Right atrium auricular region (tissue), 2 donors: ENCODE results near the gene ACBD6. TPM values are rescaled to one million over a fixed set of nuclear protein-coding genes. Genes with fewer than 3 reads are reported as not detected.

Source experiments
- DNase-seq: peaks from one replicate; pipeline ENCODE4 v3.0.0-alpha.2; 2019; ENCODE audit warnings: low spot score
- H3K27ac ChIP-seq, 2 donors: fragments of 200-600 bp; sonication (generic); 1 replicate in 1 of 2; 2 replicates in 1 of 2; pipeline ENCODE4 v1.5.1; 2016 to 2019
- H3K27me3 ChIP-seq, 2 donors: fragments of 200-600 bp; sonication (generic); one replicate each; pipeline versions ENCODE4 v1.5.1 to v1.6.0; 2017 to 2019
- H3K36me3 ChIP-seq: fragments of 200-600 bp; sonication (generic); one replicate; pipeline ENCODE4 v1.5.1; 2016
- H3K4me1 ChIP-seq, 2 donors: fragments of 200-600 bp; sonication (generic); one replicate each; pipeline versions ENCODE4 v1.5.1 to v1.6.0; 2017 to 2019
- H3K4me3 ChIP-seq, 2 donors: fragments of 200-600 bp; sonication (generic); 1 replicate in 1 of 2; 2 replicates in 1 of 2; pipeline ENCODE4 v1.5.1; 2017 to 2019; ENCODE audit warnings: mild to moderate bottlenecking in 1 of 2, moderate library complexity in 1 of 2
- H3K9me3 ChIP-seq, 2 donors: fragments of 200-600 bp; sonication (generic); one replicate each; pipeline ENCODE4 v1.5.1; 2019
- CTCF ChIP-seq, 2 donors: fragments of 200-600 bp; sonication (generic); IDR thresholded peaks; one replicate each; pipeline ENCODE4 v1.5.1; 2019; ENCODE audit warnings: antibody characterized with exemption in 2 of 2
- total RNA-seq, 2 donors: library from RNA; depleted of rRNA; stranded (reverse); fragments of >200 nt; gene quantifications; one replicate each; pipeline ENCODE4 v1.1.0, GENCODE V29; 2016

ACBD6 gene
- total RNA-seq, 2 donors from 2014 or later: 24.0 to 29.0 TPM

- Histone ChIP-seq H3K27me3 (no peaks in the 10 kb centered on the region), H3K27ac (no peak overlapping the region), H3K36me3 (no peaks in the 10 kb centered on the region), H3K9me3 (peaks cover 0 to 28% of the 10 kb centered on the region in 2 donors), H3K4me1 (no peaks in the 10 kb centered on the region), H3K4me3 (no peak overlapping the region)
- no peak for DNase-seq
- TF ChIP-seq CTCF (IDR thresholded peaks at IDR 0.05): no peak
These were observed 126.1 kb downstream of the ACBD6 start for GRCh38 chr1:180376253-180376652.

GRCh38 chr1:180372728-180373127 lies 129.6 kb downstream of the ACBD6 start:
- Histone ChIP-seq H3K27me3 (no peaks in the 10 kb centered on the region), H3K4me3 (no peak overlapping the region), H3K4me1 (no peaks in the 10 kb centered on the region), H3K36me3 (no peaks in the 10 kb centered on the region), H3K9me3 (no peaks in the 10 kb centered on the region), H3K27ac (no peak overlapping the region)
- TF ChIP-seq CTCF (IDR thresholded peaks at IDR 0.05): no peak
- DNase-seq: no peak

GRCh38 chr1:180370597-180370996 lies 131.8 kb downstream of the ACBD6 start:
- no peaks in the 10 kb centered on the region for H3K27me3 ChIP-seq
- H3K4me3 ChIP-seq: no peak overlapping the region
- no peak for DNase-seq
- no peaks in the 10 kb centered on the region for H3K36me3 ChIP-seq
- no peaks in the 10 kb centered on the region for H3K9me3 ChIP-seq
- no peak overlapping the region for H3K27ac ChIP-seq
- H3K4me1 ChIP-seq: no peaks in the 10 kb centered on the region
- TF ChIP-seq CTCF (IDR thresholded peaks at IDR 0.05): no peak

- Histone ChIP-seq H3K4me1 (no peaks in the 10 kb centered on the region), H3K4me3 (no peak overlapping the region), H3K36me3 (no peaks in the 10 kb centered on the region), H3K9me3 (no peaks in the 10 kb centered on the region), H3K27ac (no peak overlapping the region), H3K27me3 (no peaks in the 10 kb centered on the region)
- no peak for DNase-seq
- TF ChIP-seq CTCF (IDR thresholded peaks at IDR 0.05): no peak
These were observed 132.2 kb downstream of the ACBD6 start for GRCh38 chr1:180370188-180370587.

- no peak for DNase-seq
- no peaks in the 10 kb centered on the region for H3K9me3 ChIP-seq
- no peaks in the 10 kb centered on the region for H3K36me3 ChIP-seq
- H3K4me1 ChIP-seq: no peaks in the 10 kb centered on the region
- H3K4me3 ChIP-seq: no peak overlapping the region
- TF ChIP-seq CTCF (IDR thresholded peaks at IDR 0.05): no peak
- H3K27me3 ChIP-seq: no peaks in the 10 kb centered on the region
- H3K27ac ChIP-seq: no peak overlapping the region
These were observed 133.3 kb downstream of the ACBD6 start for GRCh38 chr1:180369061-180369460.

GRCh38 chr1:180366371-180367068 lies 135.9 kb downstream of the ACBD6 start:
- H3K4me3 ChIP-seq: no peak overlapping the region
- H3K27ac ChIP-seq: no peak overlapping the region
- H3K36me3 ChIP-seq: no peaks in the 10 kb centered on the region
- no peaks in the 10 kb centered on the region for H3K9me3 ChIP-seq
- TF ChIP-seq CTCF (IDR thresholded peaks at IDR 0.05): no peak
- no peak for DNase-seq
- no peaks in the 10 kb centered on the region for H3K27me3 ChIP-seq
- no peaks in the 10 kb centered on the region for H3K4me1 ChIP-seq
